ENCODE measurements around the gene SDR9C7. TPM values are rescaled to one million over a fixed set of nuclear protein-coding genes. Genes with fewer than 3 reads are reported as not detected.
"Not testable (repeated sequence)": the region's sequence is repeated elsewhere in the genome, so short reads cannot be mapped to it uniquely, and the experiment has no call there.

SDR9C7 gene
- total RNA-seq (ENCODE audit: insufficient read depth, low replicate concordance): not detected

- DNase-seq (ENCODE audit: low spot score): no peak
Measured at GRCh38 chr12:56933826-56934625, at the start of gene SDR9C7. Gene SDR9C7, minus strand, starts transcription at chr12:56934408. Its CDS starts 147 bp downstream, at chr12:56934261.

- DNase-seq (ENCODE audit: low spot score): no peak
Measured at GRCh38 chr12:56983386-56983785, 49.2 kb upstream of the SDR9C7 start.

- not testable (repeated sequence) for DNase-seq (ENCODE audit: low spot score)
Measured at GRCh38 chr12:56982578-56983236, 48.5 kb upstream of the SDR9C7 start.

GRCh38 chr12:56980941-56981530, 46.8 kb upstream of the SDR9C7 start:
- no peak for DNase-seq (ENCODE audit: low spot score)

GRCh38 chr12:56980268-56980667, 46.1 kb upstream of the SDR9C7 start:
- no peak for DNase-seq (ENCODE audit: low spot score)

- no peak for DNase-seq (ENCODE audit: low spot score)
Measured at GRCh38 chr12:56979628-56980027, 45.4 kb upstream of the SDR9C7 start.

- no peak for DNase-seq (ENCODE audit: low spot score)
Measured at GRCh38 chr12:56978397-56979138, 44.4 kb upstream of the SDR9C7 start.

GRCh38 chr12:56977361-56977760, 43.2 kb upstream of the SDR9C7 start:
- DNase-seq (ENCODE audit: low spot score): not testable (repeated sequence)

GRCh38 chr12:56974224-56974623, 40.0 kb upstream of the SDR9C7 start:
- DNase-seq (ENCODE audit: low spot score): not testable (repeated sequence)

GRCh38 chr12:56968910-56969309, 34.7 kb upstream of the SDR9C7 start:
- not testable (repeated sequence) for DNase-seq (ENCODE audit: low spot score)

GRCh38 chr12:56965997-56966642, 31.9 kb upstream of the SDR9C7 start:
- DNase-seq (ENCODE audit: low spot score): not testable (repeated sequence)

GRCh38 chr12:56965124-56965523, 30.9 kb upstream of the SDR9C7 start:
- not testable (repeated sequence) for DNase-seq (ENCODE audit: low spot score)

- not testable (repeated sequence) for DNase-seq (ENCODE audit: low spot score)
Measured at GRCh38 chr12:56963557-56963956, 29.3 kb upstream of the SDR9C7 start.

GRCh38 chr12:56962247-56962646, 28.0 kb upstream of the SDR9C7 start:
- not testable (repeated sequence) for DNase-seq (ENCODE audit: low spot score)

GRCh38 chr12:56958422-56958821, 24.2 kb upstream of the SDR9C7 start:
- no peak for DNase-seq (ENCODE audit: low spot score)

- peak; percentile 43 for DNase-seq (ENCODE audit: low spot score)
Measured at GRCh38 chr12:56957229-56958052, 23.2 kb upstream of the SDR9C7 start, which contains the start of gene RDH16. Gene RDH16, minus strand, starts transcription at chr12:56957608. Its CDS starts 146 bp downstream, at chr12:56957462.

GRCh38 chr12:56955631-56956256, 21.5 kb upstream of the SDR9C7 start:
- no peak for DNase-seq (ENCODE audit: low spot score)

- DNase-seq (ENCODE audit: low spot score): no peak
Measured at GRCh38 chr12:56954958-56955355, 20.7 kb upstream of the SDR9C7 start.

- no peak for DNase-seq (ENCODE audit: low spot score)
Measured at GRCh38 chr12:56954057-56954957, 20.1 kb upstream of the SDR9C7 start.
